GM12892 (cell line): ENCODE results near the gene GLCE.

Experiments
- POLR2A ChIP-seq: IDR thresholded peaks from 2 replicates; pipeline ENCODE4 v1.6.1; 2011; ENCODE audit warnings: low read depth, low read length, control low read depth
- POLR2AphosphoS5 ChIP-seq: IDR thresholded peaks from 2 replicates; pipeline ENCODE4 v1.6.1; 2011; ENCODE audit warnings: low read depth, low read length, control low read depth

- TF ChIP-seq POLR2A (no peak), POLR2AphosphoS5 (no peak)
Measured at GRCh38 chr15:69299451-69299886, 139.0 kb downstream of the GLCE start.
